Kasumi-1 (cell line): ENCODE results near the gene PANK4.

Source experiments
- DNase-seq, 2 experiments: peaks; one replicate each; lab custom pipeline; 2025; lab: John Stamatoyannopoulos, UW

PANK4 gene

DNA sequence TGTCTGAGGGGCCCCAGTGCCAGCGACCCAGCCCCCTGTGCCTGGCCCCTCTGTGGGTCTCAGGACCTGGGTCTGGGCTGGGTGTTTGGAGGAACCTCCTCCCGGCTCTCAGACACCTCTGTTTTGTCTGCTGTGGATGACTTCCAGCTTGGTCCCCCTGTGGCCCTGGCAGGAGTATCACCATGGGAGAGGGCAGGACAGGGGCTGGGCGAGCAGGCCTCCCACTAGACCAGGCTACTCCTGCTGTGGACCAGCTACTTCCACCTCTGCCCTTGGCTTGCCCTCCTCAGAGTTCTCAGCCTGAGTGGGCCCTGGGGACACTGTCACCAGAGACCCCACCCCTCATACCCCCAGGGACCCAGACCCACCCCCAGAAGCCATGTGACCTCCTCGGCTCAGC is 28.5 kb downstream of the PANK4 start:
- DNase-seq: no peak

DNA sequence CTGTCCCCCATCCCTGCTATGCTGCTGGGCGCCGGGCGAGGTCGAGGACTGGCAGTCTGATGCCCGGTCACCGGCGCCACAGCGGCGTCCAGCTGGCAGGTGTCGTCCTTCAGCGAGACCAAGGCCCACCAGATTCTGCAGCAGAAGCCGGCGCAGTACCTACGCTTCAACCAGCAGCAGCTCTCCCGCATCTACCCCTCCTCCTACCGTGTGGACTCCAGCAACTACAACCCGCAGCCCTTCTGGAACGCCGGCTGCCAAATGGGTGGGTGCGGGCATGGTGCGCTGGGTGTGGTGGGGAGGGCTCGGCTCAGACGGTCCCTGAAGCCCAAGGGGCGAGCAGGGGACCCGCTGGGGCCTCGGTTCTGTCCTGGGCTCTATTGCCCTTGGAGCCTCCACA is 29.6 kb downstream of the PANK4 start:
- no peak for DNase-seq

DNA sequence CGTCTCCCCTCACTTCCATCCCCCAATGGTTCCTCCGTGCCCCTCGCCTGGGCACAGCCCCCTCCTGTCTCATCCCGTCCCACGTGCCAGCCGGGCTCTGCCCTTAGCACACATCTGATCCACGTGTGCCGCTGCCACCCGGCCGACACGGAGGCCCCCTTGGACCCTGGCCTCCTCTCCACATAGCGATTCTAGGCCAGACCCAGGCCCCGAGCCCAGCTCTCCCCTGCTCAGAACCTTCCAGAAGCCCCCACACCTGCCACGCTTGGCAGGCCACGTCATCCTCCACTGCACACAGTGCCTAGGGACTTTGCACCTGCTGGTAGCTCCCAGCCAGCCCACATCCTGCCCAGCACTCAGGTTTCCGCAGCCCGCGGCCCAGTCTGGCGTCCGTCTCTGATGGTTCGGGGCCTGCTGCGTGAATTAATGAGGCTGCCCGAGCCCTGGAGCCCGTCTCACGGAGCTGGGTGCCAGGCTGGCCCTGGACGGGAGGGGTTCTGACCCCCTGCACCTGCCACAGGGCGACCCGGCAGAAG is 30.2 kb downstream of the PANK4 start:
- DNase-seq: no peak

DNA sequence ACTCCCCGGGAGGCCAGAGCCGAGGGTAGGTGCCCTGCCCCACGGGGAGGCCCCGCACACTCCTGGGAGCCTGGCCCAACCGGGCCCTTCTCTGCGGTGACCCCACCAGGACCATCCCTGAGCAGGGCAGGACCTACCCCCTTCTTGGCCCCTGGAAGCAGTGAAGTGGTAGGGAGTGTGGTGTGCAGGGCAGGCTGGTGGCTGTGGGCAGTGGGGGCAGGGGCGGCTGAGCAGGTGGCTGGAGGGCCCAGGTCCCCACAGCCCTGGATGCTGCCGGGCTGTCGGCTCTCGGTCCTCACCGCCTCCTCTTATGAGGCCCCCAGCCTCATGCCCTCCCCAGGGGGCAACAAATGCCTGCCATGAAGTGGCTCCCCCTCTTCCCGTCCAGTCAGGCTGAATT is 30.9 kb downstream of the PANK4 start:
- no peak for DNase-seq

DNA sequence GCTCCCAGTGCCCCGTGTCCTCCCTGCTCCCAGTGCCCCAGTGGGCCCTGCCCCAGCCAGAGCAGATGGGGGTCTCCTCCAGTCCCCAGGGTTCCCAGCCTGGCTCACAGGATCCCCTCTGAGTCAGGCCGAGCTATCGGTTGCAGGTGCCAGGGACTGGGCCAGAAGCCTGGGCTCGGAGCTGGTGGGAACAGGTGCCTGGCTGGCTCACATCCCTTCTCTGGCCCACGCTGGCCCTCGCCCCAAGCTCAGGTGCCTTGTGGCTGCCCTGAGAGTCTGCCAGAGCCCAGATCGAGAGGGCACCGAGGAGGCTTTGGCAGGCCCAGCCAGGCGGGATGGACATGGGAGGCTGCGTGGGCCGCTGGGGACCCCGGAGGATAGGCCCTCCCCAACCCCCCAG is 31.4 kb downstream of the PANK4 start:
- no peak for DNase-seq

DNA sequence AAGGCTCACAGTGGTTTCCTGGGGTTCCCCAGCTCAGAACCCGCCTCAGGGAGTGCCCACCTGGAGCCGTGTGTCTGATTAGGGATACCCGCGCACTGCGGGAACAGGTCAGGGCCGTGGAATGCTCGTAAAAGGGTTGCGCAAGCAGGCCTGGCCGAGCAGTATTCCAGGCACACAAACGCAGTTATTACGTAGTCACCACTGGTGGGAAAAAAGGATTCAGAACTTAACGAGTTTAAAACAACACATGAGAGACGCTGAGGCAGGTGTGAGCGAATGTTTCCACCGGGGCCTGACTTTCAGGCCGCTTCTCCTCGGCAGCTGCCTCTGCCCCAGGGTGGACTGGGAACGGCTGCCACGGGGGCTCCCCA is 32.1 kb downstream of the PANK4 start:
- no peak for DNase-seq

DNA sequence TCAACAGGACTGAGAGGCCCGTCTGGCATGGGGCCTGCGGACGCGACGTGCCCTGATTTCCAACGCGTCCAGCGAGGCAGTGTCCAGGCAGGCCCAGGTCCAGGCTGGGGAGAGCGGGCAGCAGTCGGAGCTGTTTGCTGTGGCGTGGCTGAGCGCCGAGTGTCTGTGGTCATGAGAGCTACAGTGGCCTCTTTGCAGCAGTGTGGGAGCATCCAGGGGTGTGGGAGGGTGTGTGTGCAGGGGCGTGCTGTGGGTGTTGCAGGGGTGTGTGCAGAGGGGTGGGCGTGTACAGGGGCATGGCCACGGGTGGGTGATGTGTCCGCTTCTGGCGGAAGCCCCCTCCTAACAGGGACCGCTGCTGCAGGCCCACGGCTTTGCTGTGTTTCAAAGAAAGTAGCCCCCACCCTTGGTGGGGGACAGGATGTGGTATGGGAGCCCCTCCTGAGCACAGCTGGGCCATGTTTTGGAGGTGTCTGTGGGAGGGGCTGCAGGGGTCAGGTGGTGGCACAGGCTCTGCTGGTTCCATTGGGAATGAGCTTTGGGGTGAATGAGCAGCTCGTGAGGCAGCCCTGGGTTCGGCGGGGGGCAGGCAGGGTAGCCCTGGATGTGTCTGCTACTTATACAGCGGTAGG is 32.6 kb downstream of the PANK4 start:
- DNase-seq: no peak

DNA sequence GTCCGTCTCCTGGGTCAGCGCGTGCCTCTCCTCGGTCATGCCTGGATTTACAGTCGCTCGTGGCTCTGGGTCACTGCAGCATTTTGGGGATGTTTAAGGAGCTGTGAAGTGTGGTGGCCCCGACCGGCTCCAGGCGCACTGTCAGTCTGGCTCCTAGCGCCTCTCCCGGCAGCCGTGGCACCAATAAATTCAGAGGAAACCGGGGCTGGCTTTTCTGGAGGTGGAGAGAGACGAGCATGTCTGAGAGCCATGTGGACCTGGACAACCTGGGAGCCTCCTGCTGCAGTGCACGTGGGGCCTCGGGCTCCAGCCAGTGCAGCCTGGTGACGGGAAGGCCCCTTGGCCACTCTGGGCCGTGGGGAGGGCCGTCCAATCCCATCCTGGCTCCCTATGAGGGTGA is 33.2 kb downstream of the PANK4 start:
- DNase-seq: no peak

DNA sequence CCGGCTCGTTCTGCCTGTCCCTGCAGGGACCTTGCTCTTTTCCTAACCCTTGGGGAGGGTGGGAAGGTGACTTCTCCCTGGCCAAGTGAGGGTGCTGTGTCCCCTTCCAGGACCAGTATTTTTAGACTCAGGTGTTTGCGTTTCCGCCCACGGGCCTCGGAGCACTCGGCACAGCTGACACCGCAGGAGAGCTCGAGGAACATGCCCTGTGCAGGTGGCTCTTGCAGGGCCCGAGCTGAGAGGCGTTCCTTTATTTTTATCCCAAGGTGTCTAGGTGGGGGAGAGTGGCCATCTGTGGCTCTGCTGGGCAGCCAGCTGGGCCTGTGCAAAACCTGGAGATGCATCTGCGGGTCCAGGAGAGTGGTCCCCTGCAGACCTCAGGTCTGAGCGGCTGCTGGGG is 34.3 kb downstream of the PANK4 start:
- no peak for DNase-seq

DNA sequence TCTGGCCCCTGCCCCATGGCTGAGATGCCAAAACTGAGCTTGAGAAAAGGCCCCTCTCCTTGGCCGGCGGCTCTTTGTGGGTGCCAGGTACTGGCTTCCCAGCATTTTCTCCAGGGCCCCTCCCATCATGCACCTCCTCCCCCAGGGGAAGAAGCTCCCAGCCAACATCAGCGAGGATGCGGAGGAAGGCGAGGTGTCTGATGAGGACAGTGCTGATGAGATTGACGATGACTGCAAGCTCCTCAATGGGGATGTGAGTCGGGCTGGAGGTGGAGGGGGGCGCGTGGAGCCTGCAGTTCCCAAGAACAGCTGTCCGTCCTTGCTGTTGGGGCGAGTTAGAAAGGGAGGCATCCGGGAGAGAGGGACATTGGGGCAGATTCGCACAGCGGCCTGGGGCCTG is 36.8 kb downstream of the PANK4 start:
- DNase-seq: no peak

DNA sequence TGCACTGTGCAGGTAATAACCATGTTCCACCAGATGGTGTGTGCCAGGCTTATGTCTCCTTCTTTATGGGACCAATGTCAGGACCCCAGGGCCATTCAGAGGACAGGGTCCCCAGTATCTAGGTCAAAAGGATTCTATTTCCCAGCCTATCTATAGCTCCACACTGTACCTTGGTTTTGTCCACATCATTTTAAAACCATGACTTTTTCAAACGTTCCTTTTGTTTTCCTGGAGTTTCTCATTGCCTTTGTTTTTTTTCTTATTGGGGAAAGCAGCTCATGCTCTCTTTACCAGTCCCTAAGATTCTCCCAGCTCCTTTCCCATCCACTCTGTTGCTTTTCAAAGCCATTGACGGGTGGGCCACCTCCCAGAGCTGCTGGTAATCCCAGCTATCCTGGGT is 37.7 kb downstream of the PANK4 start:
- DNase-seq: no peak

DNA sequence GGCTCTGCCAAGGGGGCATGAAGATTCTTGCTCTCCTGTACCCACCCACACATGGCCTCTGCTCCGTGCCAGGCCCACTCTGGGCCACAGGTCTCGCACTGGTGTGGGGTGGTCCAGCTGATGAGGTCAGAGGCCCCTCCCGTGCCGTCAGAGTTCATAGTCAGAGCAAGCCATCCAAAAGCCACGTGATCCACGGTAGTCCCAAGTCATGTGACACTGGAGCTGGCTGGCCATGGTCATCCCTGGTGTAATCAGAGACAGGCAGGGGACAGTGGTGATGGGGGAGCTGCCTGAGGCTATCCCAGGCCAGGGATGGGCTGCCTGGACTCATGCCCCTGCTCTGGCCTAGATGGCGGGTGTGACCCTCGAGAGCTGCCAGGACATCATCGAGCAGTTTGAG is 39.8 kb downstream of the PANK4 start:
- DNase-seq: no peak

DNA sequence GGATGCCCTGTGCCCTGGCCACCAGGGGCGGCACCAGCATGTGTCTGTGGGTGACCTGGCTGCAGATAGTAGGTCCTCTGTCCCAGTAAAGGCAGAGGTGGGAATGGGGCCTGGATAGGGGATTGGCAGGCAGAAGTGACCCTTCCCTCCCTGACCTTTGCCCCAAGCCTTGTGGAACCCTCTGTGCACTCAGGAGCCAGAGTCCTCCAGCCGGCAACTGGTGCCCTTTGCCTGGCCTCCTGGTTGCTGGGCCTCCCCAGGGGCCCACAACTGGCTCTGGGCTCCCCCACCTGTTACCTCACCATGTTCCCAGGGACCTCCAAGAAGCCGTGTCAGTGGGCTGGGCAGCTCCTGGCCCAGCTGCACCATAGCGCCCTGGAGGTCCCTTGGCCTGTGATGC is 40.4 kb downstream of the PANK4 start:
- DNase-seq: no peak

DNA sequence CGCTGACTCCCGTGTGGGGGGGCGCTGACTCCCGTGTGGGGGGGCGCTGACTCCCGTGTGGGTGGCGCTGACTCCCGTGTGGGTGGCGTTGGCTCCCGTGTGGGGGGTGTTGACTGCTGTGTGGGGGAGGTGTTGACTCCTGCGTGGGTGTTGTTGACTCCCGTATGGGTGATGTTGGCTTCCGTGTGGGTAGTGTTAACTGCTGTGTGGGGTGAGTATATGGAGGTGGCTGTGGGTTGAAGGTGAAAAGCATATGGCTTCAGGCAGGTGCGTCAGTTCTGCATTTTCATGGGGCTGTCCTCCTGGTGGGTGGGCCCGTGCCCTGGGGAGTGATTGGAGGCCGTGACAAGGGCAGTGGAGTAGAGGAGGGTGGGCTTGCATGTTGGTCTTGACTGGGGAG is 42.4 kb downstream of the PANK4 start:
- no peak for DNase-seq

DNA sequence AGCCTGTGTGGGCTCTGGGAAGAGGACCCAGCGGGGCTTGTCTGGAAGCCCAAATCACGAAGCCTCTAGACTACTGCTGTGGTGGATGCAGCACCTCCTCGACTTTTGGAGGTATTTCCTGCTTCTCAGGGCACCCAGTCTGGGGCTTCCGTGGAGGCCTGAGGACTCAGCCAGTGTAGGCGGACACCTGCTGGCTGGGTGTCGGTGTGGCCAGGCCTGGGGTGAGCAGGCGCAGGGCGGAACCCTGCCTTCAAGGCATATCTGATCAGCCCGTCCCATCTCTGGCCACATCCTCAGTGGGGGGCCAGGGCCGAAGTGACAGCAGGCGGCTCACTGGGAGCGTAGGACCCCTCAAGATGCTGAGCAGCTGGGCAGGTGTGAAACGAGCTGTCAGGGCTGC is 43.4 kb downstream of the PANK4 start:
- DNase-seq: no peak

DNA sequence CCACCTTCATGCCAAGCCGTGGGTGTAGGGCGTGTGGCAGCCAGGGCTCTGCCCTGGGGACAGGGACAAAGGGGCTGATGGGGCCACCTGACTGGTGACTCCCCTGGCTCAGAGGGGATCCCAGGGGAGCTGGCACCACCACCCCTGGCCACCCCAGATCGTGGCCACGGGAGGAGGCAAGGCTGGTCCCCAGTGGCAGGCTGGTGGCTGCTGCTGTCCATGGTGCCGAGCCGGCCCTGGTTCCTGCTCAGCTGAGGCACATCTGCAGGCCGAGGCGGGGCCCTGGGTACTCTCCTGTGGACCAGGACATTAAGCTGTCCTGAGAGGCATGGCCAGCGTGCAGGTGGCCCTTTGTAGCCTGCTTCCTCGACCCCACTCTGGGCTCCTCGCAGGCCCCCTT is 43.8 kb downstream of the PANK4 start:
- no peak for DNase-seq

DNA sequence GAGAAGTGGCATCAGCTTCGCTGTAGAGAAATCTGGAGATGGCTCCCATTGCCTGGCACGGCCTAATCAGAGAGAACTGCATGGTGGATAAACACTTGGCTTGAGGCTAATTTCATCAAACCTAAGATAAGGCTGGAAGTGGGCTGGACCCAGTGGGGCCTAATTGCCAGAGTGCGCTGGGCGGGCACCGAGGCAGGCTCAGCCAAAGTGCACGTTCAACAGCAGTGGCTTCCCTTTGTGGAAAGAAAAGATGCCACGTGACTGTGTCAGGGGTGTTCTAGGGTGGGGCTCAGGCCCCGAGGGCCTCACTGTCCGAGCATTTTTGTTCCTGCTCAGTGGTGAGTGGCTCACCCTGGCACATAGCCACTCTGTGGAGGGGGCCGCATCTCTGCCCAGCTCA is 44.5 kb downstream of the PANK4 start:
- DNase-seq: no peak

DNA sequence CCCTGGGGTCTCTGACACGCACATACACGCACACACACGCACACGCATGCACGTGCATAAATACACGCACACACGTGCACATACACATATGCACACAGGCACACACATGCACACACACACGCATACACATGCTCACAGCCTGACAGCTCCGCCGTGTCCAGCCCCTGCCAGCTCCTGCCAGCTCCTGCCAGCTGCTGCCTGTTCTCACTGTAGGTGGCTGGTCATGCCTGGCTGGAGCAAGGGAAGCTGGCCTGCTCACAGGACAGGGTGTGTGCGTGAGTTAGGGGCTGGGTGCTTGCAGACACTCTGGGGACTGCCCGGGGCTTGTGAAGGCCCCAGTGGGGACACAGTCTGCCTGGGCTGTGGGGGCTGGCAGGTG is 45.4 kb downstream of the PANK4 start:
- DNase-seq: no peak

DNA sequence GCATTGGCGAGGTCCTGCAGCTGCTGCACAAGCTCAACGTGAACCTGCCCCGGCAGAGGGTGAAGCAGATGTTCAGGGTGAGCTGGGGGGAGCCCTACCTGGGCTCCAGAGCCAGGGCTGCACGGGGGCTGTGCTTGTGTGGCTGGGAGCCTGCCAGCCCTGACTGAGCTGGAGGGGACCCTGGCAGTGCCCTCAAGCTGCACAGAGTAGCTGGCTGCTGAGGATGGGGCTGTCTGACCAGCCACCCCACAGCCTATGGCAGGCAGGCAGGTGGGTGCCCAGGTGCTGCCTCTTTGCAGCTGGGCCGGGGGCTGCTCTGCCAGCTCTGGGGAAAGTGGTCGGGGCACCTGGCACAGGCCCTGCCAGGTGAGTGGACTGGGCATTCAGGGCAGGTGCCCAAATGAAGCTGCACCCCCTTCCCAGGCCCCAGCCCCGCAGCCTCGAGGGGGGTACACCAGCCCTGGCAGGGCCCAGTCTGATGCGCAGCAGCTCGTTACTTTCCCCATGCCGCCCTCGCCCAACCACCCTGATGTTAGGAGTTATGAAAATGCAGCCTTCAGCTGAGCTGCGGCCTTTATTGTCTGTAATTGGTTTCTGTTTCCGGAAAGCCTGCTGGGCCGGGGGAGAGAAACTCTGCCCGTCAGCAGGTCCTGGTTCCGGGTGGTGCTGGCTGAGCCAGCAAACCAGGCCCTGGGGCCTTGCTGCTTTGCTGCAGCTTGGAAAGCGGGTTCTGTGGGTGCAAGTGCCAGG is 46.0 kb downstream of the PANK4 start:
- DNase-seq: no peak

DNA sequence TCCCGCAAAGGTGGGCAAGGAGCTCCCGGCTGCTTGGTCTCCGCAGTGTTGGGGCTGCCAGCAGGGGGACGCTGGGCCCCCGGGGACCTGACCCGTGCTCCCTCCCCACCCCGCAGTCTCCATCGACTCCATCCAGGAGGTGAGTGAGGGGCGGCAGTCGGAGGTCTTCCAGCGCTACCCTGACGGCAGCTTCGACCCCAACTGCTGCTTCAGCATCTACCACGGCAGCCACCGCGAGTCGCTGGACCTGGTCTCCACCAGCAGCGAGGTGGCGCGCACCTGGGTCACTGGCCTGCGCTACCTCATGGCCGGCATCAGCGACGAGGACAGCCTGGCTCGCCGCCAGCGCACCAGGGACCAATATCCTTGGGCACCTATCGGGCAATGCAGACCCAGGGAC is 46.8 kb downstream of the PANK4 start:
- DNase-seq: no peak

DNA sequence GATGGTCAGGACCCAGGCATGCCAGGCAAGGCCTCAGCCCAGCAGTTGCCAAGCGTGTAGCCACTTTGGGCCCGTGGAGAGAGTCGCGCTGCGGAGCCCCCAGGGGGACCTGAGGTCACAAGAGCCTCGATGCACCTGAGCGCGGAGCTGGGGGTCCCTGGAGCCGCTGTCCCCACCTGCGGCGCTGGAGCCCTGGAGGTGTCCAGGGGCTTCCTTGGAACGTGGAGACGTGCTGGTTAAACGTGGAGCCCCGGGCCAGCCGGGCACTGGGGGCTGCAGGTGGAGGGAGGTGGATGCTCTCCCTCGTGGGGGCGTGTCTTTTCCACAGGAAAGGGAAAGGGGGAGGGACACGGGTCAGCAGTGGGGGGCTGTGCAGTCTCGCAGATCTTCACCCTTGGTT is 47.2 kb downstream of the PANK4 start:
- no peak for DNase-seq

DNA sequence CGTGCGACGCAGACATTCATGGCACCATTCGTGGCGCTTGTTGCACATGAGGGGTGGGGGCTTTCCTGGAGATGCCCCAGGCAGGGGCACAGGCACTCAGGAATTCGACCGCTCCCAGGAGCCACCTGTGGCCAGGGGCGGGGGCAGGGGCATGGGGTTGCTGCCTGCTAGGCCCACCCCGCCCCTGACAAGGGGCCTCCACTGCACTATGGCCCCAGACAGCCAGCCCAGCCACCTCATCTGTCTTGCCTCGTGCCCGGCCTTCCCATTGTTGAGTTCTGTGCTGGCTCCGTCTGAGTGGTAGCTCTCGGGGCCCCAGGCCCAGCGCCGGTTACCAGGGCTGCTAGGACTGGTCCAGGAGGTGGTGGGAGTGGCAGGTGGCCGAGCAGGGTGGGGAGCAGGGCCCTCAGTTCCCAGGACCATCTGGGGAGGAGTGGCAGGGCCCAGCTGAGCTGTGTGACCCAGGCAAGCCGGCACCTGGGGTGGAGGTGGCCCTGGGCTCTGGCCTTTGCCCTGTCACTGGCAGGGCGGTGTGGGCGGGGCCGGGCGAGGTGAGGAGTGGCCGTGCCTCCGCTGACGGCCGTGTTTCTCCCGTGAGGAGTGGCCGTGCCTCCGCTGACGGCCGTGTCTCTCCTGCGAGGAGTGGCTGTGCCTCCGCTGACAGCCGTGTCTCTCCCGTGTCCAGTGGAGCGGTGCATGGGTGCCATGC is 48.5 kb downstream of the PANK4 start:
- DNase-seq: no peak

DNA sequence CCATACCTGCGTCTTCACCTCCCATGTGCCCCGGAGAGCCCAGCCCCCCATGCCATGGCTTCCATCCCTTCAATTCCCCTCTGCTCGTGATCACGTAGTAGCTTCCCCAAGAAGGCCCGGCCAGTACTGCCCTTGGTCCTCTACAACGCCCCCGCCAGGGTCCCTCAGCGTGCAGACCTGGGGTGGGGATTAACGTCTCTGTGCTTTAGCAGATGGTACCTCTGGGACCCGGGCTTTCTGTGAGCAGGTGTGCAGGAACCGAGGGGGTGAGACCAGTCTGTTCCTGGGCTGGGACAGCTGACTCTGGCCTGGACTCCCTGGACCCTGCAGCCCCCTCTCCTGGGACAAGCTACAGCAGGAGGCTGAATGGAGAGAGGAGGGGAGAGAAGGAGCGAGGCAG is 49.1 kb downstream of the PANK4 start:
- no peak for DNase-seq
